ENCODE results near the gene LSAMP.

GRCh38 chr3:116018646-116019045, 426.6 kb downstream of the LSAMP start:
- no peak for TF ChIP-seq CTCF (IDR thresholded peaks at IDR 0.05)
- TF ChIP-seq POLR2A (IDR thresholded peaks at IDR 0.05), result no peak
